Pericardium fibroblast (primary cell): ENCODE results near the gene RAB39A. TPM values are rescaled to one million over a fixed set of nuclear protein-coding genes. Genes with fewer than 3 reads are reported as not detected.

ENCODE experiments used
- total RNA-seq: library from RNA; depleted of rRNA; stranded (reverse); fragments of >200 nt; gene quantifications from 2 replicates; pipeline ENCODE4 v1.2.3, GENCODE V29; 2015

RAB39A gene
- total RNA-seq: not detected in 2 replicates

GRCh38 chr11:107928046-107928766 lies at the start of gene RAB39A:
Gene RAB39A (plus strand): TSS chr11:107928448. CDS start chr11:107928569, 121 bp downstream.

GRCh38 chr11:108008656-108009496 lies 80.6 kb downstream of the RAB39A start, which contains the start of gene CUL5:
Gene CUL5 (plus strand): TSS chr11:108008898. CDS start chr11:108009349, 451 bp downstream.

Other genes starting within 250 kb of the RAB39A start
- 0.17 TPM in 1 of 2 replicates, not detected in the other for gene SLN, start 216.4 kb upstream of the RAB39A start, total RNA-seq
- 4.4 and 10.8 TPM in 2 replicates for gene SLC35F2, start 69.7 kb upstream of the RAB39A start, total RNA-seq
- 14.3 and 28.6 TPM in 2 replicates for gene CUL5, start 80.5 kb downstream of the RAB39A start, total RNA-seq
- gene ACAT1, start 193.1 kb downstream of the RAB39A start, total RNA-seq: 83.8 and 96.7 TPM in 2 replicates